ENCODE measurements around the gene NDE1.

The NDE1 gene

GRCh38 chr16:15771694-15772093, 121.6 kb downstream of the NDE1 start:
- no peak for DNase-seq

GRCh38 chr16:15772579-15773293, 122.7 kb downstream of the NDE1 start:
- DNase-seq = no peak

- no peak for DNase-seq
These were observed 123.9 kb downstream of the NDE1 start for GRCh38 chr16:15773968-15774367.

- no peak for DNase-seq
These were observed 125.2 kb downstream of the NDE1 start for GRCh38 chr16:15775209-15775608.

- DNase-seq = no peak
These were observed 125.7 kb downstream of the NDE1 start for GRCh38 chr16:15775663-15776304.
